Measurements from ENCODE around the gene OST4. TPM values are rescaled to one million over a fixed set of nuclear protein-coding genes. Genes with fewer than 3 reads are reported as not detected.

The OST4 gene
- polyA plus RNA-seq, 3 donors = 209 to 635 (median 615) TPM

GRCh38 chr2:27051902-27052645 is 19.4 kb downstream of the OST4 start:
- Histone ChIP-seq H3K27ac (ENCODE audit: low read depth in 1 of 2, low read length in 2 of 2) (peak overlapping the region in 1 of 2 donors; percentile 75), H3K4me1 (ENCODE audit: control insufficient read depth in 1 of 2, insufficient read depth in 2 of 2, low read length in 2 of 2) (peaks cover 19 to 30% of the 10 kb centered on the region in 2 donors), H3K36me3 (replicated peaks in 1 of 2; ENCODE audit: control insufficient read depth in 1 of 2, insufficient read depth in 2 of 2, low read length in 2 of 2) (peaks cover 8 to 25% of the 10 kb centered on the region in 2 donors), H3K27me3 (ENCODE audit: control insufficient read depth in 2 of 2, insufficient read depth in 2 of 2, low read length in 2 of 2) (peaks cover 0 to 6% of the 10 kb centered on the region in 2 donors), H4K20me1 (ENCODE audit: insufficient read depth, low read length) (no peaks in the 10 kb centered on the region), H2AFZ (ENCODE audit: insufficient read depth, low read depth, low read length, poor library complexity, severe bottlenecking) (peak overlapping the region; percentile 97), H3K79me2 (ENCODE audit: insufficient read depth, low read length) (no peaks in the 10 kb centered on the region), H3K9ac (ENCODE audit: insufficient read depth, low read length, poor library complexity, severe bottlenecking) (peak overlapping the region; percentile 67), H3K4me2 (replicated peaks; ENCODE audit: extremely low read depth, low read length, poor library complexity, severe bottlenecking) (peak overlapping the region; percentile 90), H3K4me3 (replicated peaks in 1 of 3; ENCODE audit: low read depth in 2 of 3, low read length in 3 of 3) (peak overlapping the region; percentile 59 to 85 (median 64)), H3K9me3 (replicated peaks in 1 of 2; ENCODE audit: control insufficient read depth in 1 of 2, insufficient read depth in 1 of 2, low read length in 2 of 2) (no peaks in the 10 kb centered on the region)
- Mint-ChIP-seq H3K27me3 (ENCODE audit: low read depth in 3 of 3) (peaks cover 5 to 15% (median 12%) of the 10 kb centered on the region in 3 donors), H3K36me3 (peaks cover 15 to 28% of the 10 kb centered on the region in 2 donors), H3K27ac (peak overlapping the region; percentile 28 to 74 (median 50)), H3K9me3 (no peaks in the 10 kb centered on the region), H3K4me1 (peaks cover 19% of the 10 kb centered on the region), H3K4me3 (peak overlapping the region; percentile 91 to 97)
- TF ChIP-seq, protein P1, sequence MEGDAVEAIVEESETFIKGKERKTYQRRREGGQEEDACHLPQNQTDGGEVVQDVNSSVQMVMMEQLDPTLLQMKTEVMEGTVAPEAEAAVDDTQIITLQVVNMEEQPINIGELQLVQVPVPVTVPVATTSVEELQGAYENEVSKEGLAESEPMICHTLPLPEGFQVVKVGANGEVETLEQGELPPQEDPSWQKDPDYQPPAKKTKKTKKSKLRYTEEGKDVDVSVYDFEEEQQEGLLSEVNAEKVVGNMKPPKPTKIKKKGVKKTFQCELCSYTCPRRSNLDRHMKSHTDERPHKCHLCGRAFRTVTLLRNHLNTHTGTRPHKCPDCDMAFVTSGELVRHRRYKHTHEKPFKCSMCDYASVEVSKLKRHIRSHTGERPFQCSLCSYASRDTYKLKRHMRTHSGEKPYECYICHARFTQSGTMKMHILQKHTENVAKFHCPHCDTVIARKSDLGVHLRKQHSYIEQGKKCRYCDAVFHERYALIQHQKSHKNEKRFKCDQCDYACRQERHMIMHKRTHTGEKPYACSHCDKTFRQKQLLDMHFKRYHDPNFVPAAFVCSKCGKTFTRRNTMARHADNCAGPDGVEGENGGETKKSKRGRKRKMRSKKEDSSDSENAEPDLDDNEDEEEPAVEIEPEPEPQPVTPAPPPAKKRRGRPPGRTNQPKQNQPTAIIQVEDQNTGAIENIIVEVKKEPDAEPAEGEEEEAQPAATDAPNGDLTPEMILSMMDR (IDR thresholded peaks at IDR 0.05) = no peak
- intact Hi-C loops (cut with micrococcal nuclease) = loop anchor here (5.0 kb wide), 1 partner anchor 35 kb away; the partner anchor contains the start of gene KHK (in 2 of the 2)
- WGBS (ENCODE audit: insufficient coverage) = 0% methylated on average over 8 of the region's 24 CpGs
- peak in 1 of 3 donors; percentile 16 for DNase-seq

DNA sequence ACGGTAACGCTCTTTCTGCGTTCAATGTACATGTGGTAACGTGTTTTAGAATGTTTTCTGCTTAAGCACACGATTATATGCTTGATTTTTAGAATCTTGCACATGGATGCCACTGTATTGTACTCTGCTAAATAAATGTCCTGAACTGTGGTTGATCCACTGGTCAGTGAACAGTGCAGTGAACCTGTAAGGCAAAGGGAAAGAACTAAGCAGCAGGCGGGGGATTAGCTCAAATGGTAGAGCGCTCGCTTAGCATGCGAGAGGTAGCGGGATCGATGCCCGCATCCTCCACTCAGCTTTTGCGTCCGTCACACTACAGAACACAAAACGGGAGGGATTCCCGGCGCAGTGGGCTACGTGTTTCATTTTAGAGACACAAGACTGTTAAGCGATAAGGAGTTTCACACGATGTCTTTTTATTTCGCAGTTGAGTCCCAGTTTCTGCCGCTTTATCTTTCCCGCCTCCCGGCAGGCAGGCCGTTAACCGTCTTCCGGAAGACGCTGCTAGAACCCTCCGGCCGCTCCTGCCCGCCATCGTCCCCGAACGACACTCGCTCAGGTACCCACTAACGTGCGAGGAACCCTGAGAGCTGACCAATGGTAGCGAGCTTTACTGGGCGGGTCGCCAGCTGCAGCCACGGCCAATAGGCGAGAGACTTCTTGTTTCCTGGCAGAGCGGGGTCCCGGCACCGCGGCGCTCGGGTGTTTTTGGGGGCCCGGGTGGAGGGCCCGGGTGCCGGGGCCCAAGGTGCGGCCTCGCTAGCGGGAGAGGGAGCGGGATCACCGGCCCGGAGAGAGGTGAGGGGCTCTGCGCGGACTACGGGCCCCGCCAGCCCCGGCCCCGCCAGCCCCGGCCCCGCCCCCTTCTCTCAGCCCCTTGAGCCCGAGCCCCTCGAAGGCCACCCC is 20.2 kb downstream of the OST4 start, which contains the start of gene AGBL5:
Gene AGBL5, plus strand, starts transcription at position 673 of the 906 bp plus-strand sequence. CDS start 1,291 bp downstream, outside the sequence.
- Histone ChIP-seq H3K4me1 (ENCODE audit: control insufficient read depth in 1 of 2, insufficient read depth in 2 of 2, low read length in 2 of 2) (peaks cover 19 to 30% of the 10 kb centered on the region in 2 donors), H2AFZ (ENCODE audit: insufficient read depth, low read depth, low read length, poor library complexity, severe bottlenecking) (peak within 1 kb of the TSS; percentile 97), H3K9ac (ENCODE audit: insufficient read depth, low read length, poor library complexity, severe bottlenecking) (peak within 1 kb of the TSS; percentile 67), H3K9me3 (replicated peaks in 1 of 2; ENCODE audit: control insufficient read depth in 1 of 2, insufficient read depth in 1 of 2, low read length in 2 of 2) (no peaks in the 10 kb centered on the region), H3K4me3 (replicated peaks in 1 of 3; ENCODE audit: low read depth in 2 of 3, low read length in 3 of 3) (peak within 1 kb of the TSS; percentile 59 to 85 (median 64)), H4K20me1 (ENCODE audit: insufficient read depth, low read length) (no peaks in the 10 kb centered on the region), H3K27ac (ENCODE audit: low read depth in 1 of 2, low read length in 2 of 2) (peak within 1 kb of the TSS; percentile 21 to 75), H3K27me3 (ENCODE audit: control insufficient read depth in 2 of 2, insufficient read depth in 2 of 2, low read length in 2 of 2) (peaks cover 0 to 6% of the 10 kb centered on the region in 2 donors), H3K79me2 (ENCODE audit: insufficient read depth, low read length) (no peaks in the 10 kb centered on the region), H3K4me2 (replicated peaks; ENCODE audit: extremely low read depth, low read length, poor library complexity, severe bottlenecking) (peak within 1 kb of the TSS; percentile 90), H3K36me3 (replicated peaks in 1 of 2; ENCODE audit: control insufficient read depth in 1 of 2, insufficient read depth in 2 of 2, low read length in 2 of 2) (peaks cover 8 to 22% of the 10 kb centered on the region in 2 donors)
- Mint-ChIP-seq H3K27ac (peak within 1 kb of the TSS; percentile 83 to 96 (median 94)), H3K27me3 (ENCODE audit: low read depth in 3 of 3) (peaks cover 5 to 15% (median 12%) of the 10 kb centered on the region in 3 donors), H3K36me3 (peaks cover 13 to 25% of the 10 kb centered on the region in 2 donors), H3K4me1 (peaks cover 19% of the 10 kb centered on the region), H3K4me3 (peak within 1 kb of the TSS; percentile 97), H3K9me3 (no peaks in the 10 kb centered on the region)
- peak; percentile 86 to 93 (median 90) for DNase-seq
- TF ChIP-seq, protein P1 (IDR thresholded peaks at IDR 0.05) = no peak
- intact Hi-C loops (cut with micrococcal nuclease) = loop anchor here (5.0 kb wide), 1 partner anchor 36 kb away; the partner anchor contains the start of gene KHK (in 2 of the 2)
- WGBS (ENCODE audit: insufficient coverage) = under 1% methylated on average over 52 of the region's 67 CpGs

All from CD14-positive monocyte (primary cell).